ENCODE measurements around the gene RHBDL2. TPM values are rescaled to one million over a fixed set of nuclear protein-coding genes. Genes with fewer than 3 reads are reported as not detected.

RHBDL2 gene
- total and polyA plus RNA-seq, 2 experiments from 2014 or later: 0.90 to 1.2 TPM

GRCh38 chr1:38962560-38962959 lies 20.9 kb upstream of the RHBDL2 start (continued):
- TF ChIP-seq CTCF (conservative IDR thresholded peaks at IDR 0.05; ENCODE audit: low read depth in 2 of 2) (no peak), ETS1 (IDR thresholded peaks at IDR 0.05) (no peak), EZH2phosphoT487 (IDR thresholded peaks at IDR 0.05; ENCODE audit: unreplicated experiment) (no peak), JUNB (IDR thresholded peaks at IDR 0.05; ENCODE audit: unreplicated experiment) (no peak), POLR2AphosphoS5 (IDR thresholded peaks at IDR 0.05; ENCODE audit: low read depth) (no peak), ZNF331 (CRISPR knock-in tag; IDR thresholded peaks at IDR 0.05; ENCODE audit: low read depth) (no peak), REST (IDR thresholded peaks at IDR 0.05; ENCODE audit: unreplicated experiment) (no peak), CREB1 (CRISPR knock-in tag; IDR thresholded peaks at IDR 0.05; ENCODE audit: low read depth) (no peak)

- no peak overlapping the region for H3K4me3 Mint-ChIP-seq
- no peak for TF ChIP-seq EZH2 (IDR thresholded peaks at IDR 0.05; ENCODE audit: low read depth, unreplicated experiment)
- TF ChIP-seq EZH2phosphoT487 (IDR thresholded peaks at IDR 0.05; ENCODE audit: unreplicated experiment): no peak
- no peak for TF ChIP-seq POLR2AphosphoS5 (IDR thresholded peaks at IDR 0.05; ENCODE audit: low read depth)
- TF ChIP-seq REST (IDR thresholded peaks at IDR 0.05; ENCODE audit: unreplicated experiment): no peak
- no peak for TF ChIP-seq JUNB (IDR thresholded peaks at IDR 0.05; ENCODE audit: unreplicated experiment)
- no peak for TF ChIP-seq ZNF114 (CRISPR knock-in tag; IDR thresholded peaks at IDR 0.05)
- TF ChIP-seq NANOG (IDR thresholded peaks at IDR 0.05; ENCODE audit: borderline replicate concordance): no peak
- TF ChIP-seq STAT1 (IDR thresholded peaks at IDR 0.05; ENCODE audit: unreplicated experiment): no peak
- no peak for TF ChIP-seq ETS1 (IDR thresholded peaks at IDR 0.05)
Observed at GRCh38 chr1:38962113-38962512, 20.5 kb upstream of the RHBDL2 start.

More at GRCh38 chr1:38962113-38962512, 20.5 kb upstream of the RHBDL2 start:
- H3K27ac Mint-ChIP-seq: no peak overlapping the region
- Histone ChIP-seq H3K9me2 (ENCODE audit: insufficient read depth) (no peaks in the 10 kb centered on the region), H3K36me3 (ENCODE audit: insufficient read depth) (no peaks in the 10 kb centered on the region), H4K20me1 (replicated peaks; ENCODE audit: insufficient read depth) (no peaks in the 10 kb centered on the region), H3K4me1 (ENCODE audit: insufficient read depth) (no peaks in the 10 kb centered on the region), H3K79me2 (replicated peaks; ENCODE audit: insufficient read depth) (no peaks in the 10 kb centered on the region), H3F3A (replicated peaks; ENCODE audit: low read depth) (no peaks in the 10 kb centered on the region), H2AFZ (peak overlapping the region; percentile 29; the same call in 1 of the 2 replicates), H3K27me3 (ENCODE audit: insufficient read depth) (no peaks in the 10 kb centered on the region), H3K4me3 (no peak overlapping the region), H3K4me2 (no peak overlapping the region), H3K27ac (ENCODE audit: low read depth) (no peak overlapping the region)
- peaks cover 2% of the 10 kb centered on the region for H3K27me3 Mint-ChIP-seq (ENCODE audit: insufficient read depth, low read depth, poor library complexity)
- peaks cover 10% of the 10 kb centered on the region; the same call in 2 of the 3 replicates for H3K4me1 Mint-ChIP-seq
- H3K36me3 Mint-ChIP-seq (ENCODE audit: low read depth): no peaks in the 10 kb centered on the region
- ATAC-seq: no peak
- H3K9me3 Mint-ChIP-seq: no peaks in the 10 kb centered on the region; the same call in 2 of the 3 replicates
- no peak for DNase-seq (ENCODE audit: low spot score)
